Uterus (tissue), 2 donors: Measurements from ENCODE around the gene FEM1B.

ENCODE experiments used
- POLR2A ChIP-seq, 2 donors: fragments of 450-650 bp; IDR thresholded peaks; one replicate each; pipeline ENCODE4 v1.6.1; 2016; ENCODE audit warnings: antibody characterized with exemption in 2 of 2, mild to moderate bottlenecking in 1 of 2, moderate library complexity in 1 of 2
- TF ChIP-seq, protein P1 (sequence below), 4 experiments: fragments of 200-600 bp in 2 of 4; fragments of 450-650 bp in 2 of 4; sonication (generic) in 2 of 4; IDR thresholded peaks; one replicate each; pipeline ENCODE4 v1.5.1; 2016 to 2019; ENCODE audit warnings: antibody characterized with exemption in 4 of 4, mild to moderate bottlenecking in 2 of 4, moderate library complexity in 1 of 4

DNA sequence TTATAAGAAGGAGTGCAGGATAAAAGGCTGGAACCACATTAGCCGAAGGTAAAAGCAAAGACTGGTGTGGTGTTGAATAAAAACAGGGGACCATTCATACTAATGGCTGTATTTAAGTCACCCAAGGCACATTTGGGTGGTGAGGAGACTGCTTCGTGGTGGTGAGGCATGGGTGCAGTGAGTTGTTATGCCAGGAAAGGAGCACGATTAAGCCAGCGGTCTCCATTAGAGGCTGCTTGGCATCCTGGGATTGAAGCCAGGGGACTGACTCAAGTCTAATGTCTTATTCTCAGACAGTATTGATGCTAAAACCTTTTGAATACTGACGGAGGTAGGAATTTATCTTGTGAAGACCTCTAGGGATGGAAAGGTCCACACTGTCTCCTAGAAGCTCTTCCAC is 21.9 kb downstream of the FEM1B start:
- TF ChIP-seq, protein P1, sequence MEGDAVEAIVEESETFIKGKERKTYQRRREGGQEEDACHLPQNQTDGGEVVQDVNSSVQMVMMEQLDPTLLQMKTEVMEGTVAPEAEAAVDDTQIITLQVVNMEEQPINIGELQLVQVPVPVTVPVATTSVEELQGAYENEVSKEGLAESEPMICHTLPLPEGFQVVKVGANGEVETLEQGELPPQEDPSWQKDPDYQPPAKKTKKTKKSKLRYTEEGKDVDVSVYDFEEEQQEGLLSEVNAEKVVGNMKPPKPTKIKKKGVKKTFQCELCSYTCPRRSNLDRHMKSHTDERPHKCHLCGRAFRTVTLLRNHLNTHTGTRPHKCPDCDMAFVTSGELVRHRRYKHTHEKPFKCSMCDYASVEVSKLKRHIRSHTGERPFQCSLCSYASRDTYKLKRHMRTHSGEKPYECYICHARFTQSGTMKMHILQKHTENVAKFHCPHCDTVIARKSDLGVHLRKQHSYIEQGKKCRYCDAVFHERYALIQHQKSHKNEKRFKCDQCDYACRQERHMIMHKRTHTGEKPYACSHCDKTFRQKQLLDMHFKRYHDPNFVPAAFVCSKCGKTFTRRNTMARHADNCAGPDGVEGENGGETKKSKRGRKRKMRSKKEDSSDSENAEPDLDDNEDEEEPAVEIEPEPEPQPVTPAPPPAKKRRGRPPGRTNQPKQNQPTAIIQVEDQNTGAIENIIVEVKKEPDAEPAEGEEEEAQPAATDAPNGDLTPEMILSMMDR (IDR thresholded peaks at IDR 0.05): no peak
- no peak for TF ChIP-seq POLR2A (IDR thresholded peaks at IDR 0.05)
